ENCODE data around the gene NEUROD2. TPM values are rescaled to one million over a fixed set of nuclear protein-coding genes. Genes with fewer than 3 reads are reported as not detected.

NEUROD2 gene
- total RNA-seq, 4 donors from 2014 or later = 0.06 TPM; not detected in 3

GRCh38 chr17:39566094-39566850, 41.4 kb downstream of the NEUROD2 start:
- no peak for TF ChIP-seq CTCF (IDR thresholded peaks at IDR 0.05)
- ATAC-seq (ENCODE audit: low FRiP score) (no peak), DNase-seq (ENCODE audit: low spot score) (no peak)

- no peak for ATAC-seq (ENCODE audit: low FRiP score)
Observed at GRCh38 chr17:39564211-39564848, 43.4 kb downstream of the NEUROD2 start.

GRCh38 chr17:39563476-39563875, 44.2 kb downstream of the NEUROD2 start:
- no peak for TF ChIP-seq CTCF (IDR thresholded peaks at IDR 0.05)
- ATAC-seq (ENCODE audit: low FRiP score) (no peak), DNase-seq (ENCODE audit: low spot score) (no peak)

More at GRCh38 chr17:39564211-39564848, 43.4 kb downstream of the NEUROD2 start:
- DNase-seq (ENCODE audit: low spot score) = no peak
- no peak for TF ChIP-seq CTCF (IDR thresholded peaks at IDR 0.05)

- no peak for TF ChIP-seq CTCF (IDR thresholded peaks at IDR 0.05)
- DNase-seq (ENCODE audit: low spot score) = no peak
- no peak for ATAC-seq (ENCODE audit: low FRiP score)
Observed at GRCh38 chr17:39562976-39563375, 44.7 kb downstream of the NEUROD2 start.

- no peak for TF ChIP-seq CTCF (IDR thresholded peaks at IDR 0.05)
- DNase-seq (ENCODE audit: low spot score) (no peak), ATAC-seq (ENCODE audit: low FRiP score) (no peak)
Observed at GRCh38 chr17:39562395-39562794, 45.3 kb downstream of the NEUROD2 start.

GRCh38 chr17:39556423-39556822, 51.3 kb downstream of the NEUROD2 start:
- no peak for TF ChIP-seq CTCF (IDR thresholded peaks at IDR 0.05)
- ATAC-seq (ENCODE audit: low FRiP score) (no peak), DNase-seq (ENCODE audit: low spot score) (no peak)

- ATAC-seq (ENCODE audit: low FRiP score) = no peak
- TF ChIP-seq CTCF (IDR thresholded peaks at IDR 0.05) = no peak
- no peak for DNase-seq (ENCODE audit: low spot score)
Observed at GRCh38 chr17:39555368-39555767, 52.4 kb downstream of the NEUROD2 start.
